ENCODE results near the gene SLC35G6.

Gene SLC35G6

DNA sequence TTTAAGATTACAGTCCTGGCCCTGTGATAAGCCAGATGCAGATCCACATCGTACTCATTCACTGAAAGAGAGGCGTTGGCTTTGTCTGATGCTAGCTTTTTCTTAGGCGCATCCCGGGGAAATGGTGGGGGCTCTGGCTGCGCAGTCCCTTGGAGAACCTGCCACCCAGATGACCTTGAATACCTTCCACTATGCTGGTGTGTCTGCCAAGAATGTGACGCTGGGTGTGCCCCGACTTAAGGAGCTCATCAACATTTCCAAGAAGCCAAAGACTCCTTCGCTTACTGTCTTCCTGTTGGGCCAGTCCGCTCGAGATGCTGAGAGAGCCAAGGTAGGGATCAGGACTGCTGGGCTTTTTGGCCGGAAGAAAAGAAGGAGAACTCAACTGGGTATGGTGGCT is 26.9 kb downstream of the SLC35G6 start:
- FAIRE-seq = no peak

DNA sequence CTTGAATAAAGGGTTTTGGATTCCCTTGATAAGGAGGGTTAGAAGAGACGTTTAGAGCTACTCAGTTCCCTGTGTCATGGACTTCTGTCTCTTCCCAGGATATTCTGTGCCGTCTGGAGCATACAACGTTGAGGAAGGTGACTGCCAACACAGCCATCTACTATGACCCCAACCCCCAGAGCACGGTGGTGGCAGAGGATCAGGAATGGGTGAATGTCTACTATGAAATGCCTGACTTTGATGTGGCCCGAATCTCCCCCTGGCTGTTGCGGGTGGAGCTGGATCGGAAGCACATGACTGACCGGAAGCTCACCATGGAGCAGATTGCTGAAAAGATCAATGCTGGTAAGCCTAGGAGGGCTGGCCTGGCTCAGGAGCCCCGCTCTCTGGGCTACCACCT is 27.6 kb downstream of the SLC35G6 start:
- no peak for FAIRE-seq

DNA sequence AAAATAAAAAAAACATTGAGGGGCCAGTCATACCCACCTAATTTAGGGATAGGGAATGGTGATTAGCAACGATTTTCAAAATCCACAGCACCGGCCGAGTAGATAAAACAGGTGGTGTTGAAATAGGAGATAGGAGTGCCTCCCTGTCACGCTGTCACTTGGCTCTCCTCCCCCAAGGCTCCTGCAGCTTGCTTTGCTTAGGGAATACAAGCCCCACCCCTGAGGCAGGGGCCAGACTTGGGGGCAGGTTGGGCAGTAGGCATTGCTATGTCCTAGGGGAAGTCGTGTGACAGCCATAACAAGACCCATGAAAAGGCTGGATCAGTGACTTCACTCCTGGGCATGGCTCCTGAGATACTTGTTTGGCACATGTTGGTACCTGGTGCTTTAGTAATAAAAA is 28.7 kb downstream of the SLC35G6 start:
- FAIRE-seq = no peak

DNA sequence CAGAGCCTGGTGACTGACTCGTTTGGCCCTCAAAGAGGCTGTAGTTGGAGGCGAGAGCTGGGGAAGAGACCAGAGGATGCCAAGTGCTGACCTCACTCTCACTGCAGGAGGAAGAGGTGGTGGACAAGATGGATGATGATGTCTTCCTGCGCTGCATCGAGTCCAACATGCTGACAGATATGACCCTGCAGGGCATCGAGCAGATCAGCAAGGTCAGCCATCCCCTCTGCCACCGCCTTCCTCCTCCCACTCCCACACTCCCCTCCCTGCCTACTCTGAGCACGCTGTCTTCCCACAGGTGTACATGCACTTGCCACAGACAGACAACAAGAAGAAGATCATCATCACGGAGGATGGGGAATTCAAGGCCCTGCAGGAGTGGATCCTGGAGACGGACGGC is 29.9 kb downstream of the SLC35G6 start:
- no peak for FAIRE-seq

DNA sequence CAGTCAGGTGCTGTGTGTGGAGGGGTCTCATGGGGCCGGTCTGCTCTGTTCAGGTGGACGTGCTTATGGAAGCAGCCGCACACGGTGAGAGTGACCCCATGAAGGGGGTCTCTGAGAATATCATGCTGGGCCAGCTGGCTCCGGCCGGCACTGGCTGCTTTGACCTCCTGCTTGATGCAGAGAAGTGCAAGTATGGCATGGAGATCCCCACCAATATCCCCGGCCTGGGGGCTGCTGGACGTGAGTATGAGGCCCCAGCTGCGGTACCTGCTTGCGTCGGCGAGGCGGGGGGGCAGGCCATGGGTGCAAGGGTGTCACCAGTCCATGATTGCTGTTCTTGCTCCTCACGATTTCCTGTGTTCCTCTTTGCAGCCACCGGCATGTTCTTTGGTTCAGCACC is 30.9 kb downstream of the SLC35G6 start:
- FAIRE-seq = no peak

DNA sequence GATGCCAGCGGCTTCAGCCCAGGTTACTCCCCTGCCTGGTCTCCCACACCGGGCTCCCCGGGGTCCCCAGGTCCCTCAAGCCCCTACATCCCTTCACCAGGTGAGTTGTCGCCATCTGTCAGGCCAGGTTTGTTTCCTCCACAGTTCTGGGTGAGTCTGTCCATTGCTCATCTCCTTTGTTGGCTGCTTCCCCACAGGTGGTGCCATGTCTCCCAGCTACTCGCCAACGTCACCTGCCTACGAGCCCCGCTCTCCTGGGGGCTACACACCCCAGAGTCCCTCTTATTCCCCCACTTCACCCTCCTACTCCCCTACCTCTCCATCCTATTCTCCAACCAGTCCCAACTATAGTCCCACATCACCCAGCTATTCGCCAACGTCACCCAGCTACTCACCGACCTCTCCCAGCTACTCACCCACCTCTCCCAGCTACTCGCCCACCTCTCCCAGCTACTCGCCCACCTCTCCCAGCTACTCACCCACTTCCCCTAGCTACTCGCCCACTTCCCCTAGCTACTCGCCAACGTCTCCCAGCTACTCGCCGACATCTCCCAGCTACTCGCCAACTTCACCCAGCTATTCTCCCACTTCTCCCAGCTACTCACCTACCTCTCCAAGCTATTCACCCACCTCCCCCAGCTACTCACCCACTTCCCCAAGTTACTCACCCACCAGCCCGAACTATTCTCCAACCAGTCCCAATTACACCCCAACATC is 31.7 kb downstream of the SLC35G6 start:
- no peak for FAIRE-seq

DNA sequence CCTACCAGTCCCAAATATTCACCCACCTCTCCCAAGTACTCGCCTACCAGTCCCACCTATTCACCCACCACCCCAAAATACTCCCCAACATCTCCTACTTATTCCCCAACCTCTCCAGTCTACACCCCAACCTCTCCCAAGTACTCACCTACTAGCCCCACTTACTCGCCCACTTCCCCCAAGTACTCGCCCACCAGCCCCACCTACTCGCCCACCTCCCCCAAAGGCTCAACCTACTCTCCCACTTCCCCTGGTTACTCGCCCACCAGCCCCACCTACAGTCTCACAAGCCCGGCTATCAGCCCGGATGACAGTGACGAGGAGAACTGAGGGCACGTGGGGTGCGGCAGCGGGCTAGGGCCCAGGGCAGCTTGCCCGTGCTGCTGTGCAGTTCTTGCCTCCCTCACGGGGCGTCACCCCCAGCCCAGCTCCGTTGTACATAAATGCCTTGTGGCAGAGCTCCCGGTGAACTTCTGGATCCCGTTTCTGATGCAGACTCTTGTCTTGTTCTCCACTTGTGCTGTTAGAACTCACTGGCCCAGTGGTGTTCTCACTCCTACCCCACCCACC is 32.7 kb downstream of the SLC35G6 start:
- no peak for FAIRE-seq

DNA sequence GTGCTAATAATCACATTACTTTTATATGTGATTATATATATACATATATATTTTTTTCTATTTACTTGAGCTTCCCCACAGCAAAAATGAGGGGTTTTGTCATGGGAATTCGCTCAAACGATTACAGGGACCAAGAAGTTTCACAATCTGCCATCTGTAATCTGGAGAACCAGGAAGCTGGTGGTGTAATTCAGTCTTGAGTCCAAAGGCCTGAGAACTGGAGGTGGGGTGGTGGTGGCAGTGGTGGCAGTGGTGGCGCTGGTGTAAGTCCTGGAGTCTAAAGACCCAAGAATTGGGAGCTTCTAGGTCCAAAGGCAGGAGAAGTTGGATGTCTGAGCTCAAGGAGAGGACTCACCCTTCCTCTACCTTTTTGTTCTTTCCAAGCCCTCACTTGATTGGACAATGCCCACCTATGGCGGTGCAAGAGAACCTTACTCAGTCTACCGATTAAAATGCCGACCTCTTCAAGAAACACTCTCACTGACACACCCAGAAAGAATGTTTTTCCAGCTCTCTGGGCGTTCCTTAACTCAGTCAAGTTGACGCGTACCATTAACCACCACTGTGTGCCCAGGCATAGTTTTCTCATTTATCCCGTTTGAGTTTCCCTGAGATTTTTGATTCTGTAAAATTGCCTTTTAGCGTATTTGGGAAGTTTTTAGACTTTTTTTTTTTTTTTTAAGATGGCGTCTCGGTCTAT is 34.8 kb downstream of the SLC35G6 start:
- no peak for FAIRE-seq

DNA sequence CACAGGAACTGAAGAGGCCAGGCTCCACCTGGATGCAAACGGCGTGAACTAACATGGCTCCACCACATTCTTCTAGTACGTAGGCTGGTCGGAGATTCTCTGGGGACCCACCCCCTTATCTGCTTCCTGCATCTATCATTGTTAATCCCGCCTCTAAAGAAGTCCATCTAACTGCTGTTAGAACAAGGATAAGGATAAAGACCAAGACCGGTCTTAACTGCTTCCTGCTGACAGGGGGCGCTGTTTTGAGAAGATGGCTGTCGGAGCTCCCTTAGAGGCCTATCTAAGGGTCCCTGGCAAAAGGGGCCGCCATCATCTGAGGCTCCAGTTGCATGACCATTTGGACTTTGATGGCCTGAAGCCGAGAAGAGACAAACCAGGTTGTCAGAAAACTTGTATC is 41.8 kb downstream of the SLC35G6 start:
- no peak for FAIRE-seq

DNA sequence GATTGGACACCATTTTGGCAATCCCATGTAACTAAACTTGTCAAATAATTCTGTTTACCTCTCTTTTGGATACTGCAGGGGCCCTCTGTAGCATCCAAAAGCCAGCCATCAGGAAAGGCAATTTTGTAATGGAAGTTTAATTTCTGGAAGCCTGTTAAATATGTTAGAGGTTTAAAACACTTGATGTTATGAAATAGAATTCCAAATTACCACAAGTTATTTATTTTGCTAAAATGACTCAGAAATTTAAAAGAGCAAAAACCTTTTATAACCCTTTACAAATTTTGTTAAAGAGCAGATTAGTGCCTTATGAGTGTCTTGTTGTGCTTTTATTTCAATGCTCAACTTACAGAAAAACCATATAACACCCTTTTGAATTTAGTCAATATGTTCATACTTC is 47.6 kb downstream of the SLC35G6 start:
- no peak for FAIRE-seq

DNA sequence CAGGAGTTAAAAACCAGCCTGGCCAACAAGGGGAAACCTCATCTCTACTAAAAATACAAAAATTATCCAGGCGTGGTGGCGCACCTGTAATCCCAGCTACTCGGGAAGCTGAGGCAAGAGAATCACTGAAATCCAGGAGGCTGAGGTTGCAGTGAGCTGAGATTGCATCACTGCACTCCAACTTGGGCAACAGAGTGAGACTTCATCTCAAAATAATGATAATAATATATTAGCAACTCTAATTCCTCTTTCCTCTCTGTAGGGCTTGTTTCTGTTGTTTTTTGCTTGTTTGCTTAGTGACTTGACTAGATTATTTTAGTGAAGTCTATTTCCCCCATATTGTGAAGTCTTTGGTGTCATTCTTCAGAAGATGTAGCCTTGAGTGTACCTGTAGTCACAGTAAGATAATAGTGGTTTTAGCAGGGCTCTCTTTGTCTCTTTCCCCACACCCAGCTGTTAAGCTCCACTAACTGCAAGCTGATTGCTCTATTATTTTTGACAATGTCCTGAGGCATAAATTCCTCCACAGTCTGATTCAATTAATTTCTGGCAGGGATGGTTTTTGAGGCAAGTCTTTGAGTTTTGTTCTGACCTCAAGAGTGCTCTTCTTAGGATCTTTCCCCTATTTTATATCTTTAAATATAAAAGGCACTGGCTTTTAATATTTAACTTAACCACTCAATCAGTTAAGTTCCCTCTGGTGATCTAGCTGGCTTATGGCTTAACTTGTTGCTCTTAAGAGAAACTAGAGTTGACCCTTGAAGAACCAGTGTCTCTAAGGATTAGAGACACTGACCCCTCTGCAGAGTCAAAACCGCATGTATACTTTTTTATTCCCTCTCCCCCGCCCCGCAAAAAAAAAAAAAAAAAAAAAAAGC is 49.0 kb downstream of the SLC35G6 start:
- FAIRE-seq = no peak
